HepG2 (cell line): ENCODE data around the gene MRLN. TPM values are rescaled to one million over a fixed set of nuclear protein-coding genes. Genes with fewer than 3 reads are reported as not detected.

Experiments
- ATAC-seq: fragments of 200-7000 bp; cut with Tn5 transposase; 3 replicates; pipeline ENCODE4 v1.9.1; 2020; ENCODE audit warnings: mild to moderate bottlenecking, moderate library complexity
- BruUV-seq: library from RNA; stranded (reverse); fragments of 400-500 nt; replicated peaks from 2 replicates; lab custom pipeline; 2021; lab: Mats Ljungman, UMichigan
- CTCF ChIA-PET: fragments of 300-600 bp; formaldehyde crosslinking; extraction: SDS; loops from one replicate; lab custom pipeline; 2021; ENCODE audit warnings: low total read pairs, inconsistent platforms, low intra/inter-chr PET ratio; lab: Yijun Ruan, JAX
- POLR2A ChIA-PET: fragments of 350-600 bp; sonication (Branson Sonifier 250); formaldehyde crosslinking; loops from one replicate; lab custom pipeline; 2020; ENCODE audit warnings: antibody characterized with exemption, inconsistent platforms; lab: Yijun Ruan, JAX
- DNase-seq: peaks from one replicate; pipeline ENCODE4 v3.0.0-alpha.2; 2015; ENCODE audit warnings: low spot score
- FAIRE-seq: peaks from 3 replicates; lab custom pipeline; 2011; peaks lifted over from hg19 to GRCh38; lab: Jason Lieb, UNC
- H2AFZ ChIP-seq: one replicate; pipeline ENCODE4 v1.6.1; 2011; ENCODE audit warnings: low read length, inconsistent platforms
- H3K27ac ChIP-seq: fragments of 300-600 bp; 3 replicates; pipeline ENCODE4 v1.8.0; 2011; ENCODE audit warnings: mixed run types, mild to moderate bottlenecking, mixed read lengths, low read length, inconsistent platforms; ENCODE audit not compliant: insufficient read depth; ENCODE audit errors: extremely low read length
- H3K27me3 ChIP-seq, 2 experiments: fragments of 200-600 bp in 1 of 2; 2 replicates in 1 of 2; 3 replicates in 1 of 2; pipeline versions ENCODE4 v1.6.0 to v1.8.0; 2011; ENCODE audit warnings: low read length in 2 of 2, mild to moderate bottlenecking in 2 of 2, moderate library complexity in 2 of 2, inconsistent platforms in 1 of 2; ENCODE audit not compliant: insufficient read depth in 2 of 2, control insufficient read depth in 1 of 2
- H3K36me3 ChIP-seq, 2 experiments: fragments of 200-600 bp in 1 of 2; replicated peaks in 1 of 2; 2 replicates in 1 of 2; 3 replicates in 1 of 2; pipeline versions ENCODE4 v1.5.1 to v1.8.0; 2011; ENCODE audit warnings: low read length in 2 of 2, inconsistent platforms in 1 of 2; ENCODE audit not compliant: insufficient read depth in 2 of 2, control insufficient read depth in 1 of 2
- H3K4me1 ChIP-seq: 2 replicates; pipeline ENCODE4 v1.5.1; 2012; ENCODE audit warnings: low read length, inconsistent platforms; ENCODE audit not compliant: insufficient read depth
- H3K4me2 ChIP-seq: 2 replicates; pipeline ENCODE4 v1.6.0; 2011; ENCODE audit warnings: low read depth, low read length, inconsistent platforms
- H3K4me3 ChIP-seq, 3 experiments: fragments of 200-600 bp in 1 of 3; sonication (generic), shearing (Covaris generic) in 1 of 3; replicated peaks in 1 of 3; 2 replicates each; pipeline ENCODE4 v1.5.1; 2011 to 2016; ENCODE audit warnings: low read length in 3 of 3, inconsistent platforms in 2 of 3, low read depth in 2 of 3, mild to moderate bottlenecking in 2 of 3, control low read depth in 1 of 3, mixed read lengths in 1 of 3; ENCODE audit not compliant: insufficient read depth in 1 of 3
- H3K79me2 ChIP-seq: one replicate; pipeline ENCODE4 v1.6.1; 2011; ENCODE audit warnings: low read length, inconsistent platforms; ENCODE audit not compliant: insufficient read depth
- H3K9ac ChIP-seq: 2 replicates; pipeline ENCODE4 v1.6.0; 2011; ENCODE audit warnings: mild to moderate bottlenecking, low read depth, low read length, inconsistent platforms; ENCODE audit not compliant: insufficient read depth
- H3K9me3 ChIP-seq: 2 replicates; pipeline ENCODE4 v1.5.1; 2012; ENCODE audit warnings: mild to moderate bottlenecking, low read length
- H4K20me1 ChIP-seq: 2 replicates; pipeline ENCODE4 v1.6.0; 2011; ENCODE audit warnings: inconsistent platforms, mild to moderate bottlenecking, low read length, moderate library complexity; ENCODE audit not compliant: insufficient read depth
- CBFB ChIP-seq: sonication (generic); formaldehyde crosslinking; IDR thresholded peaks from 2 replicates; pipeline ENCODE4 v1.4.0; 2020; ENCODE audit warnings: missing genetic modification reagents
- KLF15 ChIP-seq: sonication (generic); formaldehyde crosslinking; IDR thresholded peaks from 2 replicates; pipeline ENCODE4 v1.8.1; 2023; ENCODE audit warnings: borderline replicate concordance, mild to moderate bottlenecking, inconsistent platforms, missing genetic modification reagents, mixed read lengths
- SYNCRIP ChIP-seq: fragments of 200-400 bp; formaldehyde crosslinking; IDR thresholded peaks from 2 replicates; pipeline ENCODE4 v1.6.1; 2018; ENCODE audit warnings: mild to moderate bottlenecking, low read depth, low read length; ENCODE audit not compliant: insufficient read depth
- TAF1 ChIP-seq: sonication (generic); formaldehyde crosslinking; IDR thresholded peaks from 2 replicates; pipeline ENCODE4 v1.4.0; 2020; ENCODE audit warnings: missing genetic modification reagents
- TOE1 ChIP-seq: sonication (generic); formaldehyde crosslinking; IDR thresholded peaks from 2 replicates; pipeline ENCODE4 v1.4.0; 2020; ENCODE audit warnings: mild to moderate bottlenecking, missing genetic modification reagents
- ZBTB10 ChIP-seq: sonication (generic); formaldehyde crosslinking; IDR thresholded peaks from 2 replicates; pipeline ENCODE4 v1.4.0; 2020; ENCODE audit warnings: missing genetic modification reagents, borderline replicate concordance
- ZFX ChIP-seq: sonication (generic); formaldehyde crosslinking; IDR thresholded peaks from 2 replicates; pipeline ENCODE4 v1.4.0; 2020; ENCODE audit warnings: mild to moderate bottlenecking, low read depth, missing genetic modification reagents, moderate library complexity
- ZNF567 ChIP-seq: sonication (generic); formaldehyde crosslinking; IDR thresholded peaks from 2 replicates; pipeline ENCODE4 v1.8.1; 2023; ENCODE audit warnings: mild to moderate bottlenecking, missing genetic modification reagents, borderline replicate concordance
- WGBS: methylation state at CpG from one replicate; pipeline ENCODE4 v1.1.6; 2017; ENCODE audit warnings: low lambda C conversion rate; 5-methylcytosine and 5-hydroxymethylcytosine counted together
- in situ Hi-C: cut with HindIII; loops from 2 replicates; pipeline ENCODE4 v1.10.0; 2017; ENCODE audit warnings: low pct_unique_long_range_greater_than_20kb; ENCODE audit not compliant: extremely low pct_ligation_motif_present
- intact Hi-C: fragments of 100-400 bp; cut with micrococcal nuclease; formaldehyde crosslinking; loops from one replicate; pipeline ENCODE4 v1.10.0; 2022; ENCODE audit not compliant: unreplicated experiment
- polyA plus RNA-seq, 8 experiments: library from polyadenylated mRNA; depleted of rRNA in 3 of 8; stranded (reverse) in 7 of 8; unstranded in 1 of 8; fragments of >200 nt; fragmentation: Illumina TruSeq in 4 of 8; extraction: Trizol in 4 of 8; gene quantifications; 2 replicates each; pipeline versions ENCODE4 v1.2.1 to v1.2.3, GENCODE V29; 2011 to 2016; ENCODE audit warnings: low read depth in 4 of 8, missing spikeins in 1 of 8, mixed read lengths in 1 of 8; ENCODE audit not compliant: insufficient read depth in 1 of 8
- total RNA-seq, 5 experiments: library from RNA; depleted of rRNA; stranded (reverse); fragments of >200 nt; fragmentation: Illumina TruSeq; extraction: Trizol; gene quantifications; 2 replicates each; pipeline ENCODE4 v1.2.3, GENCODE V29; 2016; ENCODE audit warnings: low read depth in 1 of 5

The MRLN gene
- total and polyA plus RNA-seq, 2 of the 13 experiments (the other 11 are each of a cell fraction or from before 2014, with no cell fraction given) = not detected

GRCh38 chr10:59698326-59698725 is 54.9 kb downstream of the MRLN start:
- Histone ChIP-seq H3K9me3 (no peaks in the 10 kb centered on the region), H3K27me3 (0 out of 5 replicates have a peak, but pooled peaks cover 0 to 3% of the 10 kb centered on the region in 2 experiments), H3K36me3 (no peaks in the 10 kb centered on the region), H4K20me1 (no peaks in the 10 kb centered on the region), H3K4me2 (no peak overlapping the region), H3K79me2 (no peaks in the 10 kb centered on the region), H3K4me1 (peaks cover 16% of the 10 kb centered on the region), H3K27ac (no peak overlapping the region), H2AFZ (no peak overlapping the region), H3K9ac (no peak overlapping the region), H3K4me3 (no peak overlapping the region)
- TF ChIP-seq TOE1 (CRISPR knock-in tag) (no peak), ZBTB10 (CRISPR knock-in tag) (no peak), SYNCRIP (no peak), ZFX (CRISPR knock-in tag) (no peak), CBFB (CRISPR knock-in tag) (no peak), ZNF567 (CRISPR knock-in tag) (no peak), KLF15 (CRISPR knock-in tag) (no peak), TAF1 (CRISPR knock-in tag) (no peak)
- 0% methylated on average over 1 of the region's 1 CpG for WGBS
- POLR2A ChIA-PET = no interaction called here
- CTCF ChIA-PET = no interaction called here
- in situ Hi-C loops (no loop called here), intact Hi-C loops (no loop called here)
- BruUV-seq = no TSS peak
- no peak for FAIRE-seq
- ATAC-seq = no peak
- DNase-seq = no peak
